GM12878 (cell line): Measurements from ENCODE around the gene SPATA20. TPM values are rescaled to one million over a fixed set of nuclear protein-coding genes. Genes with fewer than 3 reads are reported as not detected.

Experiments
- ATAC-seq: fragments of 200-7000 bp; cut with Tn5 transposase; 3 replicates; pipeline ENCODE4 v1.9.1; 2020; ENCODE audit warnings: mild to moderate bottlenecking, moderate library complexity
- BruUV-seq: library from RNA; stranded (reverse); fragments of 400-500 nt; replicated peaks from 2 replicates; lab custom pipeline; 2021; lab: Mats Ljungman, UMichigan
- CTCF ChIA-PET: fragments of 300-600 bp; sonication (Branson Sonifier 250); formaldehyde crosslinking; extraction: SDS; loops from one replicate; lab custom pipeline; 2021; ENCODE audit warnings: inconsistent platforms; lab: Yijun Ruan, JAX
- POLR2A ChIA-PET: fragments of 350-600 bp; formaldehyde crosslinking; extraction: SDS; loops from one replicate; lab custom pipeline; 2021; ENCODE audit warnings: inconsistent platforms; lab: Charles Lee
- RAD21 ChIA-PET: fragments of 300-600 bp; sonication (Branson Sonifier 250); formaldehyde crosslinking; loops from one replicate; lab custom pipeline; 2023; ENCODE audit warnings: antibody characterized with exemption; ENCODE audit not compliant: unreplicated experiment; lab: Charles Lee
- SMC1A ChIA-PET: fragments of 300-600 bp; sonication (Branson Sonifier 250); formaldehyde crosslinking; loops from one replicate; lab custom pipeline; 2023; ENCODE audit not compliant: unreplicated experiment, uncharacterized antibody; lab: Charles Lee
- DNase-seq: peaks from one replicate; pipeline ENCODE4 v3.0.0-alpha.2; 2011; ENCODE audit warnings: low read depth, low spot score
- FAIRE-seq: peaks from 3 replicates; lab custom pipeline; 2011; peaks lifted over from hg19 to GRCh38; lab: Jason Lieb, UNC
- H2AFZ ChIP-seq: 2 replicates; pipeline ENCODE4 v1.6.0; 2011; ENCODE audit warnings: low read depth, low read length, control low read depth; ENCODE audit not compliant: control insufficient read depth
- H3K27ac ChIP-seq: 2 replicates; pipeline ENCODE4 v1.5.1; 2011; ENCODE audit warnings: control low read depth; ENCODE audit not compliant: control insufficient read depth, insufficient read depth
- H3K27me3 ChIP-seq, 2 experiments: replicated peaks in 1 of 2; 2 replicates each; pipeline versions ENCODE4 v1.6.0 to v1.6.1; 2011; ENCODE audit warnings: low read length in 1 of 2; ENCODE audit not compliant: control insufficient read depth in 2 of 2, insufficient read depth in 2 of 2
- H3K36me3 ChIP-seq, 2 experiments: 2 replicates each; pipeline ENCODE4 v1.5.1; 2011; ENCODE audit warnings: low read length in 1 of 2; ENCODE audit not compliant: control insufficient read depth in 2 of 2, insufficient read depth in 2 of 2
- H3K4me1 ChIP-seq: 2 replicates; pipeline ENCODE4 v1.6.1; 2011; ENCODE audit warnings: mild to moderate bottlenecking, low read length, moderate library complexity, mixed read lengths; ENCODE audit not compliant: control insufficient read depth, insufficient read depth
- H3K4me2 ChIP-seq: 2 replicates; pipeline ENCODE4 v1.6.0; 2011; ENCODE audit warnings: control low read depth; ENCODE audit not compliant: control insufficient read depth, insufficient read depth
- H3K4me3 ChIP-seq: fragments of 200-600 bp; sonication (generic); 2 replicates; pipeline ENCODE4 v1.5.1; 2016
- H3K79me2 ChIP-seq: 2 replicates; pipeline ENCODE4 v1.6.0; 2011; ENCODE audit warnings: low read length; ENCODE audit not compliant: control insufficient read depth, insufficient read depth
- H3K9ac ChIP-seq: 2 replicates; pipeline ENCODE4 v1.8.0; 2011; ENCODE audit warnings: low read length, control low read depth, mixed read lengths; ENCODE audit not compliant: control insufficient read depth, insufficient read depth
- H3K9me3 ChIP-seq: replicated peaks from 3 replicates; pipeline ENCODE4 v1.5.1; 2011; ENCODE audit warnings: mild to moderate bottlenecking, low read length; ENCODE audit not compliant: control insufficient read depth, insufficient read depth
- H4K20me1 ChIP-seq: 2 replicates; pipeline ENCODE4 v1.6.0; 2011; ENCODE audit not compliant: control insufficient read depth, insufficient read depth
- ATF7 ChIP-seq: fragments of 450-650 bp; IDR thresholded peaks from 2 replicates; pipeline ENCODE4 v1.6.1; 2016; ENCODE audit warnings: low read depth, mild to moderate bottlenecking
- CEBPZ ChIP-seq: fragments of 150-350 bp; IDR thresholded peaks from 2 replicates; pipeline ENCODE4 v1.6.1; 2016; ENCODE audit warnings: low read depth, low read length
- CREB1 ChIP-seq: IDR thresholded peaks from 2 replicates; pipeline ENCODE4 v1.6.1; 2012; ENCODE audit warnings: low read depth, mild to moderate bottlenecking, inconsistent platforms
- E2F8 ChIP-seq: fragments of 450-650 bp; IDR thresholded peaks from 2 replicates; pipeline ENCODE4 v1.6.1; 2018; ENCODE audit warnings: mild to moderate bottlenecking, low read depth, moderate library complexity; ENCODE audit not compliant: partially characterized antibody
- EED ChIP-seq: sonication (generic); IDR thresholded peaks from 2 replicates; pipeline ENCODE4 v1.6.1; 2016; ENCODE audit warnings: antibody characterized with exemption, low read depth
- KAT2A ChIP-seq: conservative IDR thresholded peaks from 2 replicates; pipeline ENCODE4 v1.6.1; 2011; ENCODE audit warnings: low read depth, low read length; ENCODE audit not compliant: control insufficient read depth
- MTA2 ChIP-seq: fragments of 450-650 bp; IDR thresholded peaks from 2 replicates; pipeline ENCODE4 v1.6.1; 2016; ENCODE audit warnings: low read depth, mild to moderate bottlenecking, moderate library complexity
- NFIC ChIP-seq: IDR thresholded peaks from 2 replicates; pipeline ENCODE4 v1.6.1; 2012; ENCODE audit warnings: low read depth, mild to moderate bottlenecking, inconsistent platforms, low read length, moderate library complexity
- PAX8 ChIP-seq: fragments of 450-650 bp; IDR thresholded peaks from 2 replicates; pipeline ENCODE4 v1.6.1; 2017; ENCODE audit warnings: mild to moderate bottlenecking, moderate library complexity
- RUNX3 ChIP-seq: IDR thresholded peaks from 2 replicates; pipeline ENCODE4 v1.6.1; 2012; ENCODE audit warnings: low read length, inconsistent platforms
- SMC3 ChIP-seq: IDR thresholded peaks from 2 replicates; pipeline ENCODE4 v1.6.1; 2011; ENCODE audit warnings: low read length, improper control_type of control experiment, borderline replicate concordance
- STAT3 ChIP-seq: IDR thresholded peaks from 2 replicates; pipeline ENCODE4 v1.6.1; 2011; ENCODE audit warnings: low read depth, low read length, improper control_type of control experiment
- WGBS: methylation state at CpG from one replicate; pipeline ENCODE4 v1.1.6; 2016; ENCODE audit warnings: low lambda C conversion rate; ENCODE audit not compliant: insufficient replicate concordance, insufficient coverage; ENCODE audit errors: missing lambda C conversion rate; 5-methylcytosine and 5-hydroxymethylcytosine counted together
- in situ Hi-C: fragments of 300-500 bp; cut with MboI; formaldehyde crosslinking; loops from 9 replicates; pipeline ENCODE4 v1.14.3; 2018; ENCODE audit warnings: mixed read lengths
- intact Hi-C: fragments of 100-400 bp; cut with micrococcal nuclease; formaldehyde crosslinking; loops from one replicate; pipeline ENCODE4 v1.14.2; 2022; ENCODE audit not compliant: unreplicated experiment
- polyA plus RNA-seq, 11 experiments: library from polyadenylated mRNA; depleted of rRNA in 4 of 11; unstranded in 6 of 11; stranded (reverse) in 5 of 11; fragments of >200 nt; fragmentation: Nextera tagmentation in 4 of 11; fragmentation: Illumina TruSeq in 1 of 11; extraction: Ambion mirVana in 4 of 11; extraction: Trizol in 1 of 11; gene quantifications; 1 replicate in 1 of 11; 2 replicates in 10 of 11; pipeline versions ENCODE4 v1.2.1 to v1.2.3, GENCODE V29; 2011 to 2016; ENCODE audit warnings: inconsistent platforms in 2 of 11, missing spikeins in 2 of 11, low read depth in 1 of 11
- total RNA-seq, 4 experiments: library from RNA; depleted of rRNA in 3 of 4; stranded (reverse); fragments of >200 nt in 3 of 4; fragmentation: Illumina TruSeq in 1 of 4; extraction: Trizol in 1 of 4; gene quantifications; 2 replicates each; pipeline versions ENCODE4 v1.2.1 to v1.2.3, GENCODE V29; 2013 to 2021
- TF ChIP-seq, protein P1 (sequence below): IDR thresholded peaks from 2 replicates; pipeline ENCODE4 v1.6.1; 2011; ENCODE audit warnings: low read depth, low read length, improper control_type of control experiment, borderline replicate concordance
- TF ChIP-seq, protein P2 (sequence below): fragments of 450-650 bp; IDR thresholded peaks from 2 replicates; pipeline ENCODE4 v1.6.1; 2017; ENCODE audit warnings: antibody characterized with exemption, mild to moderate bottlenecking, moderate library complexity

Gene SPATA20
- total and polyA plus RNA-seq, 10 of the 15 experiments (the other 5 are each of a cell fraction or from before 2014, with no cell fraction given): 2.1 to 69.8 (median 26.6) TPM

DNA sequence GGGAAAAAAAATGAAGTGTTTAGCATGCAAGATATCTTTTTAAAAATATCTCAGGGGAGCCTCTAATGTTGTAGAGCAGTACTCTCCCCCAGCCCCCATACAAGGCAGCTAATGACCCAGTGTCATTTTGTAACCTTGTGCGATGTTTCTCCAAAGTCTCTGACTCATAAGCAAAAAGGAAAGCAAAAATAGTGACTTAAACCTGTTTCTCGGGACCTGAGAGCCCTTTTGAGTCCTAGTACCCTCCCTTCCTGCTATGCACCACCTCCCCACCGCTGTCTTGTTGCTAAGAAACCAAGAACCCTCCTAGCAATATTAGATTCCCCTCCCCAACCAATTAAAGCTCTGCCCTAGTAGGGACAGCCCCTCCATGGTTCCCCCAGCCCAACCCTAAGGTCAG is 35.9 kb upstream of the SPATA20 start:
- peak; percentile 98 for FAIRE-seq
- intact Hi-C loops: no loop called here
- Histone ChIP-seq H3K27me3 (no peaks in the 10 kb centered on the region), H3K4me3 (peak overlapping the region; percentile 57), H3K9me3 (no peaks in the 10 kb centered on the region), H3K4me1 (peaks cover 23% of the 10 kb centered on the region), H3K9ac (peak overlapping the region; percentile 32), H2AFZ (peak overlapping the region; percentile 45), H4K20me1 (no peaks in the 10 kb centered on the region), H3K27ac (peak overlapping the region; percentile 75), H3K36me3 (no peaks in the 10 kb centered on the region), H3K4me2 (peak overlapping the region; percentile 79), H3K79me2 (peaks cover 3% of the 10 kb centered on the region; the same call in 1 of the 2 replicates)
- ATAC-seq: peak; percentile 88
- BruUV-seq: no TSS peak
- RAD21 ChIA-PET: interaction anchor here (0.7 to 1.7 kb wide), 5 partner anchors 28 to 362 kb away, joined by 3 to 4 read pairs (median 3); no protein-coding TSS in a partner anchor
- SMC1A ChIA-PET: interaction anchor here (0.6 to 1.4 kb wide), 3 partner anchors 28 to 32 kb away, joined by 3 to 5 read pairs (median 4); no protein-coding TSS in a partner anchor
- POLR2A ChIA-PET: no interaction called here
- CTCF ChIA-PET: interaction anchor here (0.9 to 5.2 kb wide), 7 partner anchors 10 to 342 kb away, joined by 3 to 25 read pairs (median 3); partner anchors contain the start of genes RSAD1 and SPATA20
- WGBS: 3% methylated on average over 3 of the region's 3 CpGs
- in situ Hi-C loops: no loop called here
- peak; percentile 83 for DNase-seq
- TF ChIP-seq MTA2 (peak; percentile 71), SMC3 (no peak), CEBPZ (no peak), CREB1 (peak; percentile 51), STAT3 (no peak), EED (0 out of 2 replicates have a peak, but pooled peaks have one; percentile 28), KAT2A (no peak), RUNX3 (peak; percentile 39; the same call in 1 of the 2 replicates), E2F8 (no peak), NFIC (0 out of 2 replicates have a peak, but pooled peaks have one; percentile 19), PAX8 (no peak), ATF7 (peak; percentile 76)
- TF ChIP-seq, protein P1, sequence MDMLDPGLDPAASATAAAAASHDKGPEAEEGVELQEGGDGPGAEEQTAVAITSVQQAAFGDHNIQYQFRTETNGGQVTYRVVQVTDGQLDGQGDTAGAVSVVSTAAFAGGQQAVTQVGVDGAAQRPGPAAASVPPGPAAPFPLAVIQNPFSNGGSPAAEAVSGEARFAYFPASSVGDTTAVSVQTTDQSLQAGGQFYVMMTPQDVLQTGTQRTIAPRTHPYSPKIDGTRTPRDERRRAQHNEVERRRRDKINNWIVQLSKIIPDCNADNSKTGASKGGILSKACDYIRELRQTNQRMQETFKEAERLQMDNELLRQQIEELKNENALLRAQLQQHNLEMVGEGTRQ: no peak
- TF ChIP-seq, protein P2, sequence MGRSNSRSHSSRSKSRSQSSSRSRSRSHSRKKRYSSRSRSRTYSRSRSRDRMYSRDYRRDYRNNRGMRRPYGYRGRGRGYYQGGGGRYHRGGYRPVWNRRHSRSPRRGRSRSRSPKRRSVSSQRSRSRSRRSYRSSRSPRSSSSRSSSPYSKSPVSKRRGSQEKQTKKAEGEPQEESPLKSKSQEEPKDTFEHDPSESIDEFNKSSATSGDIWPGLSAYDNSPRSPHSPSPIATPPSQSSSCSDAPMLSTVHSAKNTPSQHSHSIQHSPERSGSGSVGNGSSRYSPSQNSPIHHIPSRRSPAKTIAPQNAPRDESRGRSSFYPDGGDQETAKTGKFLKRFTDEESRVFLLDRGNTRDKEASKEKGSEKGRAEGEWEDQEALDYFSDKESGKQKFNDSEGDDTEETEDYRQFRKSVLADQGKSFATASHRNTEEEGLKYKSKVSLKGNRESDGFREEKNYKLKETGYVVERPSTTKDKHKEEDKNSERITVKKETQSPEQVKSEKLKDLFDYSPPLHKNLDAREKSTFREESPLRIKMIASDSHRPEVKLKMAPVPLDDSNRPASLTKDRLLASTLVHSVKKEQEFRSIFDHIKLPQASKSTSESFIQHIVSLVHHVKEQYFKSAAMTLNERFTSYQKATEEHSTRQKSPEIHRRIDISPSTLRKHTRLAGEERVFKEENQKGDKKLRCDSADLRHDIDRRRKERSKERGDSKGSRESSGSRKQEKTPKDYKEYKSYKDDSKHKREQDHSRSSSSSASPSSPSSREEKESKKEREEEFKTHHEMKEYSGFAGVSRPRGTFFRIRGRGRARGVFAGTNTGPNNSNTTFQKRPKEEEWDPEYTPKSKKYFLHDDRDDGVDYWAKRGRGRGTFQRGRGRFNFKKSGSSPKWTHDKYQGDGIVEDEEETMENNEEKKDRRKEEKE: no peak
